Tibial nerve (tissue), 4 donors: ENCODE results near the gene NHERF2. TPM values are rescaled to one million over a fixed set of nuclear protein-coding genes. Genes with fewer than 3 reads are reported as not detected.

Experiments
- DNase-seq, 2 donors: peaks; one replicate each; pipeline ENCODE4 v3.0.0-alpha.2; 2019; ENCODE audit warnings: low spot score in 2 of 2
- H3K27ac ChIP-seq, 4 donors: fragments of 200-600 bp; sonication (generic) in 3 of 4; one replicate each; pipeline ENCODE4 v1.5.1; 2017 to 2019; ENCODE audit warnings: mild to moderate bottlenecking in 1 of 4
- H3K27me3 ChIP-seq, 2 donors: fragments of 200-600 bp; sonication (generic) in 1 of 2; one replicate each; pipeline versions ENCODE4 v1.5.1 to v1.6.0; 2017 to 2019
- H3K36me3 ChIP-seq, 3 donors: fragments of 200-600 bp; sonication (generic); one replicate each; pipeline ENCODE4 v1.5.1; 2018 to 2019
- H3K4me1 ChIP-seq, 4 donors: fragments of 200-600 bp; sonication (generic) in 3 of 4; one replicate each; pipeline ENCODE4 v1.5.1; 2017 to 2019
- H3K4me3 ChIP-seq, 4 donors: fragments of 200-600 bp; sonication (generic) in 3 of 4; one replicate each; pipeline ENCODE4 v1.5.1; 2017 to 2019; ENCODE audit warnings: mild to moderate bottlenecking in 1 of 4, moderate library complexity in 1 of 4
- H3K9me3 ChIP-seq, 4 donors: fragments of 200-600 bp; sonication (generic) in 3 of 4; one replicate each; pipeline ENCODE4 v1.5.1; 2017 to 2019
- CTCF ChIP-seq, 5 experiments: fragments of 200-600 bp in 3 of 5; fragments of 450-650 bp in 2 of 5; sonication (generic) in 3 of 5; IDR thresholded peaks; one replicate each; pipeline ENCODE4 v1.5.1; 2016 to 2019; ENCODE audit warnings: antibody characterized with exemption in 5 of 5, mild to moderate bottlenecking in 3 of 5, moderate library complexity in 2 of 5
- EP300 ChIP-seq, 2 donors: sonication (generic); formaldehyde crosslinking; IDR thresholded peaks; one replicate each; pipeline ENCODE4 v1.6.1; 2017; ENCODE audit warnings: antibody characterized with exemption in 2 of 2, mild to moderate bottlenecking in 1 of 2
- POLR2A ChIP-seq, 2 donors: fragments of 450-650 bp; IDR thresholded peaks; one replicate each; pipeline ENCODE4 v1.6.1; 2017; ENCODE audit warnings: antibody characterized with exemption in 2 of 2, mild to moderate bottlenecking in 2 of 2, moderate library complexity in 2 of 2
- WGBS, 2 donors: methylation state at CpG; one replicate each; pipeline ENCODE4 v1.1.5; 2018; 5-methylcytosine and 5-hydroxymethylcytosine counted together
- total RNA-seq, 4 donors: library from RNA; depleted of rRNA; stranded (reverse); fragments of >200 nt; gene quantifications; one replicate each; pipeline ENCODE4 v1.1.0, GENCODE V29; 2016

Gene NHERF2
- total RNA-seq, 4 donors from 2014 or later: 54.7 to 83.1 (median 64.9) TPM

DNA sequence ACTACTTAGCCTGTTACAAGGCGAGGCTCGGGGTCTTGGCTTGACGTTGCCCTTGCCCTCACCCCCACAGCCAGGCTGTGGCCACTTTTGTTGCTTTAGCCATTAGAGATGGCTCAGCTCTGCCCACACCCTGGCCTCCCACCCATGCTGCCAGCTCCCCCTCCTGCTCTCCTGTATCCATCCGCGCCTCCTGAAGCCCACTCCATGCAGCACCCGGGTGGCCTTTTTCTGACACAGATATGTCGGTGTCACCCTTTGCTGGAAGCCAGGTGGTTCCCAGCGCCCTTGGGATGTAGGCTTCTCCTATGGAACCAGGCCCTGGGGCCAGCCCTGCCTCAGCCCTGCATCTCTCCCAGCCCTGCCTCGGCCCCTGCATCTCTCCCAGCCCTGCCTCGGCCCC is 30.7 kb downstream of the NHERF2 start:
- no peak overlapping the region for H3K4me3 ChIP-seq
- no peak for DNase-seq
- 75 to 89% methylated on average over 10 of the region's 10 CpGs for WGBS, 2 donors
- peaks cover 0 to 93% (median 0%) of the 10 kb centered on the region in 3 donors for H3K36me3 ChIP-seq
- H3K4me1 ChIP-seq: peaks cover 0 to 27% (median 0%) of the 10 kb centered on the region in 4 donors
- no peaks in the 10 kb centered on the region for H3K9me3 ChIP-seq
- TF ChIP-seq POLR2A (IDR thresholded peaks at IDR 0.05) (no peak), CTCF (IDR thresholded peaks at IDR 0.05) (no peak), EP300 (IDR thresholded peaks at IDR 0.05) (no peak)
- H3K27ac ChIP-seq: peak overlapping the region in 1 of 4 donors; percentile 67
- H3K27me3 ChIP-seq: no peaks in the 10 kb centered on the region

- WGBS, 2 donors: 77 to 89% methylated on average over 11 to 13 of the region's 13 CpGs
- no peaks in the 10 kb centered on the region for H3K9me3 ChIP-seq
- peaks cover 0 to 93% (median 0%) of the 10 kb centered on the region in 3 donors for H3K36me3 ChIP-seq
- H3K4me3 ChIP-seq: no peak overlapping the region
- no peak for DNase-seq
- peaks cover 0 to 24% (median 0%) of the 10 kb centered on the region in 4 donors for H3K4me1 ChIP-seq
- no peaks in the 10 kb centered on the region for H3K27me3 ChIP-seq
- no peak for TF ChIP-seq CTCF (IDR thresholded peaks at IDR 0.05)
- no peak for TF ChIP-seq POLR2A (IDR thresholded peaks at IDR 0.05)
- TF ChIP-seq EP300 (IDR thresholded peaks at IDR 0.05): no peak
- no peak overlapping the region for H3K27ac ChIP-seq
Observed at GRCh38 chr16:2058420-2058819, 31.7 kb downstream of the NHERF2 start.

GRCh38 chr16:2058872-2059271 is 32.2 kb downstream of the NHERF2 start:
- no peaks in the 10 kb centered on the region for H3K27me3 ChIP-seq
- no peak overlapping the region for H3K27ac ChIP-seq
- peaks cover 0 to 93% (median 4%) of the 10 kb centered on the region in 3 donors for H3K36me3 ChIP-seq
- 91 to 94% methylated on average over 10 of the region's 10 CpGs for WGBS, 2 donors
- H3K4me3 ChIP-seq: no peak overlapping the region
- no peak for TF ChIP-seq CTCF (IDR thresholded peaks at IDR 0.05)
- TF ChIP-seq EP300 (IDR thresholded peaks at IDR 0.05): no peak
- TF ChIP-seq POLR2A (IDR thresholded peaks at IDR 0.05): no peak
- H3K4me1 ChIP-seq: peaks cover 0 to 19% (median 0%) of the 10 kb centered on the region in 4 donors
- no peak for DNase-seq
- H3K9me3 ChIP-seq: no peaks in the 10 kb centered on the region

DNA sequence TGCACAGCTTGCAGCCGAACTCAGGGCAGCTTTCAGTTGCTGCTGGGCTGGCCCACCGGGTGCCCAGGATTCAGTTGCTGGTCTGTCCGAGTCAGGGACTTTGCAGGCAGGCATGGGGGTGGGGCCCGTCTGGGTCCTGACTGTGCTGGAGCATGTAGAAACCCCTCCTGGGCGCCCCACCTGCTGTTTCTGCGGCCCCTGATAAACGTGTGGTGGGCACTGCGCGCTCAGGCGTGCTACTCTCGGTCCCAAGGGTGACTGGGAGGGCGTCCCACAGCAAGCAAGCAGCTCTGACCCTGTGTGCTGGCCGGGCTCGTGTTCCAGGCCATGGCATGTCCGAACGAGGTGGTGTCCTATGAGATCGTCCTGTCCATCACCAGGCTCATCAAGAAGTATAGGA is 33.6 kb downstream of the NHERF2 start:
- Histone ChIP-seq H3K4me1 (peaks cover 0 to 18% (median 0%) of the 10 kb centered on the region in 4 donors), H3K27ac (no peak overlapping the region), H3K4me3 (no peak overlapping the region), H3K36me3 (peaks cover 0 to 93% (median 5%) of the 10 kb centered on the region in 3 donors), H3K9me3 (no peaks in the 10 kb centered on the region), H3K27me3 (no peaks in the 10 kb centered on the region)
- WGBS, 2 donors: 88% methylated on average over 15 to 16 of the region's 17 CpGs
- no peak for TF ChIP-seq POLR2A (IDR thresholded peaks at IDR 0.05)
- TF ChIP-seq CTCF (IDR thresholded peaks at IDR 0.05): no peak
- no peak for TF ChIP-seq EP300 (IDR thresholded peaks at IDR 0.05)
- no peak for DNase-seq

- Histone ChIP-seq H3K4me1 (peaks cover 0 to 16% (median 0%) of the 10 kb centered on the region in 4 donors), H3K36me3 (peaks cover under 1 to 95% (median 5%) of the 10 kb centered on the region in 3 donors), H3K4me3 (no peak overlapping the region), H3K9me3 (no peaks in the 10 kb centered on the region), H3K27me3 (no peaks in the 10 kb centered on the region), H3K27ac (no peak overlapping the region)
- 83 to 87% methylated on average over 13 to 18 of the region's 18 CpGs for WGBS, 2 donors
- DNase-seq: no peak
- TF ChIP-seq CTCF (IDR thresholded peaks at IDR 0.05) (no peak), EP300 (IDR thresholded peaks at IDR 0.05) (no peak), POLR2A (IDR thresholded peaks at IDR 0.05) (no peak)
Observed at GRCh38 chr16:2061023-2061422, 34.3 kb downstream of the NHERF2 start.
